ENCODE data around the gene TDRD9.

DNA sequence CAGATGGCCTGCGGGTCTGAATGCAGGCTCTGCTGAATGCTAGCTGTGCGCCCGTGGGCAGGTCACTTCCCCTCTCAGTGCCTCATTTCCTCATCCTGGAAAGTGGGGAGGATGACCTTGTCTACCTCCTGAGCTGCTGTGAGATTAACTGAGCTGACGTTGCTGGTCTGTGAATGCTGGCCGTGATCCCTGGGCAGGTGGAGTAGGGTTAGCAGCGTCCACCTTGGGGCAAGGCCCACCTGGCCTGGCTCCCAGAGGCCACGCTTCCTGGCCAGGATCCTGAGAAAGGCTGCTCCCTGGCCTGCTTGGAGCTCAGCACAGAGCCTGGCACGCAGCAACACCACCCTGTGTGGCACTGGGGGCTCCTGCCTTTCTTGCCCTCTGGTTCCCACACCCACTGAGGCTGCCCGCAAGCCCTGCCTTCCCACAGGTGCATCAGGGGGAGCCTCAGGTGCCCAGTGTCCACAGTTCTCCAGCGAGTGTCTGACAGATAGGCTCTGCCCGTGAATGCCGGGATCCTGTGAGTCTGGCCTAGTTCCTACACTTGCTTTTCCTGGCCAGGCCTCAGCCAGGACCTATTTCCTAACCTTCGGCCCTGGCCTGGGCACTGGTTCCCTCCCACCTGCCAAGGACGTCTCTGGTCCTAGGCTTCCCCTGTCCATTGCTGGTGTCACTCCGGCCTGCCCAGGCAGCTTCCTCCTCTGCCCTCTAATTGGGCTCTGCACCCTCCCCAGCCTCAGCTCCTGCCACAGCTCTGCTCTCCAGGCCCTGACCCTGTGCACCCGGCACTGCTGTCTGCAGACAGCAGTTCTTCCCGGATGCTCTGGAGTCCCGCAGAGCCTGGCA is 37.2 kb upstream of the TDRD9 start:
- TF ChIP-seq EZH2phosphoT487 (IDR thresholded peaks at IDR 0.05; ENCODE audit: insufficient read depth, low read depth) (no peak), EZH2 (IDR thresholded peaks at IDR 0.05; ENCODE audit: insufficient read depth, poor library complexity, severe bottlenecking) (no peak)
